WTC11 (cell line): ENCODE data around the gene ZFYVE28. TPM values are rescaled to one million over a fixed set of nuclear protein-coding genes. Genes with fewer than 3 reads are reported as not detected.

Experiments
- ATAC-seq: fragments of 200-7000 bp; cut with Tn5 transposase; 2 replicates; pipeline ENCODE4 v1.10.0; 2021; ENCODE audit warnings: mild to moderate bottlenecking, moderate library complexity
- CTCF ChIA-PET: fragments of 300-600 bp; sonication (Branson Sonifier 250); formaldehyde crosslinking; loops from one replicate; lab custom pipeline; 2021; ENCODE audit warnings: antibody characterized with exemption; lab: Charles Lee
- POLR2A ChIA-PET: fragments of 350-600 bp; sonication (Branson Sonifier 250); formaldehyde crosslinking; loops from one replicate; lab custom pipeline; 2021; ENCODE audit warnings: antibody characterized with exemption; lab: Charles Lee
- DNase-seq: peaks from one replicate; pipeline ENCODE4 v3.0.0; 2021; ENCODE audit warnings: low spot score
- H3K27ac Mint-ChIP-seq: 2 replicates; pipeline ENCODE4 v1.8.0; 2021; ENCODE audit warnings: mixed read lengths
- H3K27me3 Mint-ChIP-seq: 2 replicates; pipeline ENCODE4 v1.8.0; 2021; ENCODE audit warnings: low read depth, mild to moderate bottlenecking, moderate library complexity, mixed read lengths
- H3K36me3 Mint-ChIP-seq: 2 replicates; pipeline ENCODE4 v1.8.0; 2021; ENCODE audit warnings: mixed read lengths
- H3K4me1 Mint-ChIP-seq: 2 replicates; pipeline ENCODE4 v1.8.0; 2022; ENCODE audit warnings: mixed read lengths
- H3K4me3 Mint-ChIP-seq: 2 replicates; pipeline ENCODE4 v1.8.0; 2021; ENCODE audit warnings: mild to moderate bottlenecking, moderate library complexity, mixed read lengths
- H3K9me3 Mint-ChIP-seq: 2 replicates; pipeline ENCODE4 v1.8.0; 2021; ENCODE audit warnings: mixed read lengths
- CREB1 ChIP-seq: sonication (generic); formaldehyde crosslinking; IDR thresholded peaks from 2 replicates; pipeline ENCODE4 v1.8.0; 2023; ENCODE audit warnings: mild to moderate bottlenecking, missing genetic modification reagents
- CREM ChIP-seq: sonication (generic); formaldehyde crosslinking; IDR thresholded peaks from 2 replicates; pipeline ENCODE4 v1.8.1; 2022; ENCODE audit warnings: mild to moderate bottlenecking, missing genetic modification reagents, moderate library complexity
- E2F1 ChIP-seq: sonication (generic); formaldehyde crosslinking; IDR thresholded peaks from 2 replicates; pipeline ENCODE4 v1.8.0; 2022; ENCODE audit warnings: mild to moderate bottlenecking, missing genetic modification reagents
- E2F4 ChIP-seq: sonication (generic); formaldehyde crosslinking; IDR thresholded peaks from 2 replicates; pipeline ENCODE4 v1.8.1; 2022; ENCODE audit warnings: low read depth, mild to moderate bottlenecking, moderate library complexity, missing genetic modification reagents, borderline replicate concordance
- FOXP1 ChIP-seq: sonication (generic); formaldehyde crosslinking; IDR thresholded peaks from 2 replicates; pipeline ENCODE4 v1.8.0; 2022; ENCODE audit warnings: missing genetic modification reagents, mild to moderate bottlenecking, moderate library complexity, borderline replicate concordance
- GABPB1 ChIP-seq: sonication (generic); formaldehyde crosslinking; IDR thresholded peaks from 2 replicates; pipeline ENCODE4 v1.8.1; 2023; ENCODE audit warnings: mild to moderate bottlenecking, missing genetic modification reagents
- JUN ChIP-seq: sonication (generic); formaldehyde crosslinking; IDR thresholded peaks from 2 replicates; pipeline ENCODE4 v1.8.0; 2023; ENCODE audit warnings: mild to moderate bottlenecking, missing genetic modification reagents
- KAT7 ChIP-seq: sonication (generic); formaldehyde crosslinking; IDR thresholded peaks from 2 replicates; pipeline ENCODE4 v1.8.1; 2023; ENCODE audit warnings: missing genetic modification reagents, mild to moderate bottlenecking, borderline replicate concordance
- MXD4 ChIP-seq: fragments of 250-450 bp; sonication (Bioruptor Pico); IDR thresholded peaks from 2 replicates; pipeline ENCODE4 v1.8.0; 2021; ENCODE audit warnings: mild to moderate bottlenecking, moderate library complexity, borderline replicate concordance
- MYBL2 ChIP-seq: sonication (generic); formaldehyde crosslinking; IDR thresholded peaks from 2 replicates; pipeline ENCODE4 v1.8.1; 2023; ENCODE audit warnings: mild to moderate bottlenecking, moderate library complexity, missing genetic modification reagents
- NFE2L1 ChIP-seq: sonication (generic); formaldehyde crosslinking; IDR thresholded peaks from 2 replicates; pipeline ENCODE4 v1.8.1; 2023; ENCODE audit warnings: missing genetic modification reagents
- OVOL2 ChIP-seq: fragments of 250-450 bp; sonication (Bioruptor Pico); IDR thresholded peaks from 2 replicates; pipeline ENCODE4 v1.9.0; 2021; ENCODE audit warnings: mild to moderate bottlenecking, borderline replicate concordance
- PRDM15 ChIP-seq: sonication (generic); formaldehyde crosslinking; IDR thresholded peaks from 2 replicates; pipeline ENCODE4 v1.8.0; 2022; ENCODE audit warnings: missing genetic modification reagents
- RORB ChIP-seq: fragments of 250-450 bp; sonication (Bioruptor Pico); IDR thresholded peaks from 2 replicates; pipeline ENCODE4 v1.9.0; 2021; ENCODE audit warnings: mild to moderate bottlenecking
- SMAD4 ChIP-seq: sonication (generic); formaldehyde crosslinking; IDR thresholded peaks from 2 replicates; pipeline ENCODE4 v1.8.0; 2022; ENCODE audit warnings: mild to moderate bottlenecking, missing genetic modification reagents
- SOX15 ChIP-seq: fragments of 250-450 bp; sonication (Bioruptor Pico); IDR thresholded peaks from 2 replicates; pipeline ENCODE4 v1.9.0; 2021; ENCODE audit warnings: mild to moderate bottlenecking
- TCF7 ChIP-seq: sonication (generic); formaldehyde crosslinking; IDR thresholded peaks from 2 replicates; pipeline ENCODE4 v1.8.0; 2022; ENCODE audit warnings: mild to moderate bottlenecking, low read depth, missing genetic modification reagents, moderate library complexity
- TEAD4 ChIP-seq: sonication (generic); formaldehyde crosslinking; IDR thresholded peaks from 2 replicates; pipeline ENCODE4 v1.8.0; 2022; ENCODE audit warnings: mild to moderate bottlenecking, missing genetic modification reagents
- ZNF121 ChIP-seq: sonication (generic); formaldehyde crosslinking; IDR thresholded peaks from 2 replicates; pipeline ENCODE4 v1.8.0; 2023; ENCODE audit warnings: missing genetic modification reagents
- ZNF263 ChIP-seq: sonication (generic); formaldehyde crosslinking; IDR thresholded peaks from 2 replicates; pipeline ENCODE4 v1.8.1; 2022; ENCODE audit warnings: low read depth, mild to moderate bottlenecking, moderate library complexity, missing genetic modification reagents
- ZNF317 ChIP-seq: sonication (generic); formaldehyde crosslinking; IDR thresholded peaks from 2 replicates; pipeline ENCODE4 v1.8.1; 2023; ENCODE audit warnings: low read depth, mild to moderate bottlenecking, moderate library complexity, missing genetic modification reagents, borderline replicate concordance
- ZNF423 ChIP-seq: fragments of 250-450 bp; sonication (Bioruptor Pico); IDR thresholded peaks from 2 replicates; pipeline ENCODE4 v2.1.2; 2022; ENCODE audit warnings: mild to moderate bottlenecking, moderate library complexity
- total RNA-seq: library from RNA; stranded (reverse); gene quantifications from 3 replicates; pipeline ENCODE4 v1.2.3, GENCODE V29; 2021
- TF ChIP-seq, protein P1 (sequence below): fragments of 250-450 bp; sonication (Bioruptor Pico); conservative IDR thresholded peaks from 2 replicates; pipeline ENCODE4 v1.9.0; 2021; ENCODE audit warnings: mild to moderate bottlenecking
- TF ChIP-seq, protein P2 (sequence below): sonication (generic); formaldehyde crosslinking; IDR thresholded peaks from 2 replicates; pipeline ENCODE4 v1.8.0; 2023; ENCODE audit warnings: mild to moderate bottlenecking, missing genetic modification reagents

The ZFYVE28 gene
- total RNA-seq, 1 experiment from 2014 or later, result 7.8 TPM

DNA sequence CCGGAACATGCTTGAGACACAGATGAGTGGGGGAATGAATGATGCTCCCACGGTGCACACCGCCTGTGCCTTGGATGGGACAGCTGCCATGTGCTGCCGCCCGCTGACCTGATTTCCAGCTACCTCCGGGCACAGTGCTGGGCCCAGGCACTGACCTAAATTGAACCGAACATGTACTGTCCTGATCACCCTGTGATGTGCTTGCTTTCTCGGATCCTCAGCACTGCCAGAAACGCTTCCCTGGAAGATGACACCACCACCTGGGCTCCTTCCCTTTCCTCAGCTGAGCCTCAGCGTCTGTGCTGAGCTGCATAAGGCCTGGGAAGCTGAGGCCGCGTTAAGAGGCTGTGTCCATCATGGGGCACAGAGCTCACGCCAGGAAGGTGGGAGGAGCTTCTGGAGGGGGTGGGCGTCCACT, 117.2 kb downstream of the ZFYVE28 start (continued):
- TF ChIP-seq KAT7 (CRISPR knock-in tag) (no peak), NFE2L1 (CRISPR knock-in tag) (no peak), RORB (CRISPR knock-in tag) (no peak), JUN (no peak), FOXP1 (no peak), ZNF263 (CRISPR knock-in tag) (no peak), E2F1 (no peak), ZNF317 (no peak), SMAD4 (CRISPR knock-in tag) (no peak), E2F4 (no peak), TCF7 (CRISPR knock-in tag) (no peak), CREB1 (CRISPR knock-in tag) (no peak)

DNA sequence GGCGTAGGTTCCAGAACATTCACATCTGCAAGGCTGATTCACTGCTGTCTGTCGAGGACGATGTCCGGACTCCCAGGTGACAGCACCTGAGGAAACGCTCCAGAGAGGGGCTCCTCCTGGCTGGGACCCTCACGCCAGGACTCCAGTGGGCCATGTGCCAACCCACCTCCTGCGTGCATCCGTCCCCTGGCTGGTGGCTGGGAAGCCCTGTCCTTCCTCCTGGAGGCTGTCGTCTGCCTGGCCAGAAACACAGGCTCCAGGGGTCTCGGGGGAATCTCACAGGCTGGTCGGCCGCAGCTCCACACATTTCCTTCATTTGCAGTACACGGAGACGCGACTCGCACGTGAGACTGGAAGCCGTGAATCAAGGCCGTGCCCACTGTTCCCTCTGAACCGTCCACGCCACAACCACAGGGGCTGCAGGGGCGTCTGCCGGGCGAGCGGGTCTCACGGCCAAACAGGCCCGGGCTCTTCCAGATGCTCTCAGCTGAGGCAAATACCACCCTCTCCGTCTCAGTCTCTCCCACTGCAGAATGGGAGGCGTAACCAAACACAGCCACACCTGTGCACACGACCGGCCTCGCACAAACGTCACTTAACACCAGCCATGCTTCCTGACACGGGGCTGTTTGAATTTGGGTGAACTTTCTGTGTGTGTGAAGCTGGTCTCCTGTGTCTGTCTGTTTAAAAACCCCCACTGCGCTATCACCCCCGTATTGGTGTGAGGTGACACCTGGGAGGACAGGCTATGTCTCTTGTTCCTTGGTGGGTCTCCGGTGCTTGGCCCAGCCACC, 117.8 kb downstream of the ZFYVE28 start:
- CTCF ChIA-PET, result interaction anchor here (1.4 kb wide), 2 partner anchors 79 to 112 kb away, joined by 3 read pairs; no protein-coding TSS in a partner anchor
- peaks cover 8% of the 10 kb centered on the region for H3K9me3 Mint-ChIP-seq
- TF ChIP-seq TEAD4, result no peak
- TF ChIP-seq MXD4 (CRISPR knock-in tag), result no peak
- no peak for TF ChIP-seq OVOL2 (CRISPR knock-in tag)
- TF ChIP-seq GABPB1, result no peak
- no peak for TF ChIP-seq PRDM15 (CRISPR knock-in tag)
- TF ChIP-seq CREB1 (CRISPR knock-in tag), result no peak
- no peak for TF ChIP-seq ZNF423
- TF ChIP-seq, protein P1, sequence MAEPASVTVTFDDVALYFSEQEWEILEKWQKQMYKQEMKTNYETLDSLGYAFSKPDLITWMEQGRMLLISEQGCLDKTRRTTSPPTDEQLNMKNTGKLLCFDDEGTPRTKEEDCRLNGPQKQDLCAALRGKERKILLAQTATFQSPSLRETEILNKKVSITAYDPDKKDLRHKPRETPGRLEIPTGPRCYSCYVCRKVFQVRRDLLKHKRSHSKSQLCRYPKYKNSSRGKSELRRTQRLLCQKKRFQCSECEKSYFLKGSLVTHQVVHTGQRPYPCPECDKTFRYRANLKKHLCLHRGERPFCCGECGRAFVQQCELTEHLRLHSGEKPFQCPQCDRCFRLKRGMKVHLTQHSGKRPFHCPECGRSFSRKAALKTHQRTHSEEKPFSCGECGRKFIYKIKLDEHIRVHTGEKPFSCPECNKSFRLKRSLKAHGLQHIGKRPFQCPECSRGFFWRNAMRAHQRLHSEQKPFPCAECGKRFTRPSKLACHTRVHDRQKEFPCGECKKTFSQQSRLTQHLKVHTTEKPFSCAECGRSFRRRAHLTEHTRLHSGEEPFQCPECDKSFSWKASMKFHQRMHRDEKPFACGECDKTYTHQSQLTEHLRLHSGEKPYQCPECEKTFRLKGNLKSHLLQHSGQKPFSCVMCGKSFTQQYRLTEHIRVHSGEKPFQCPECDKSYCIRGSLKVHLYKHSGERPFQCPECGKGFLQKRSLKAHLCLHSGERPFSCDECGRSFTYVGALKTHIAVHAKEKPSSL (CRISPR knock-in tag), result no peak
- TF ChIP-seq CREM (CRISPR knock-in tag), result no peak
- no peak for TF ChIP-seq ZNF121 (CRISPR knock-in tag)
- no peak for TF ChIP-seq SOX15
- TF ChIP-seq, protein P2, sequence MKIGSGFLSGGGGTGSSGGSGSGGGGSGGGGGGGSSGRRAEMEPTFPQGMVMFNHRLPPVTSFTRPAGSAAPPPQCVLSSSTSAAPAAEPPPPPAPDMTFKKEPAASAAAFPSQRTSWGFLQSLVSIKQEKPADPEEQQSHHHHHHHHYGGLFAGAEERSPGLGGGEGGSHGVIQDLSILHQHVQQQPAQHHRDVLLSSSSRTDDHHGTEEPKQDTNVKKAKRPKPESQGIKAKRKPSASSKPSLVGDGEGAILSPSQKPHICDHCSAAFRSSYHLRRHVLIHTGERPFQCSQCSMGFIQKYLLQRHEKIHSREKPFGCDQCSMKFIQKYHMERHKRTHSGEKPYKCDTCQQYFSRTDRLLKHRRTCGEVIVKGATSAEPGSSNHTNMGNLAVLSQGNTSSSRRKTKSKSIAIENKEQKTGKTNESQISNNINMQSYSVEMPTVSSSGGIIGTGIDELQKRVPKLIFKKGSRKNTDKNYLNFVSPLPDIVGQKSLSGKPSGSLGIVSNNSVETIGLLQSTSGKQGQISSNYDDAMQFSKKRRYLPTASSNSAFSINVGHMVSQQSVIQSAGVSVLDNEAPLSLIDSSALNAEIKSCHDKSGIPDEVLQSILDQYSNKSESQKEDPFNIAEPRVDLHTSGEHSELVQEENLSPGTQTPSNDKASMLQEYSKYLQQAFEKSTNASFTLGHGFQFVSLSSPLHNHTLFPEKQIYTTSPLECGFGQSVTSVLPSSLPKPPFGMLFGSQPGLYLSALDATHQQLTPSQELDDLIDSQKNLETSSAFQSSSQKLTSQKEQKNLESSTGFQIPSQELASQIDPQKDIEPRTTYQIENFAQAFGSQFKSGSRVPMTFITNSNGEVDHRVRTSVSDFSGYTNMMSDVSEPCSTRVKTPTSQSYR (CRISPR knock-in tag), result no peak
- TF ChIP-seq MYBL2, result no peak

More for the DNA sequence above, 117.8 kb downstream of the ZFYVE28 start:
- Mint-ChIP-seq H3K27ac (no peak overlapping the region), H3K4me3 (no peak overlapping the region), H3K36me3 (peaks cover 7% of the 10 kb centered on the region), H3K27me3 (no peaks in the 10 kb centered on the region; the same call in 1 of the 2 replicates), H3K4me1 (peaks cover 10% of the 10 kb centered on the region)
- POLR2A ChIA-PET, result no interaction called here
- ATAC-seq (no peak), DNase-seq (no peak)
